DMS153 (cell line): ENCODE measurements around the gene SPOCK2.

Experiments used
- DNase-seq: peaks from one replicate; lab custom pipeline; 2025; lab: John Stamatoyannopoulos, UW

The SPOCK2 gene

DNA sequence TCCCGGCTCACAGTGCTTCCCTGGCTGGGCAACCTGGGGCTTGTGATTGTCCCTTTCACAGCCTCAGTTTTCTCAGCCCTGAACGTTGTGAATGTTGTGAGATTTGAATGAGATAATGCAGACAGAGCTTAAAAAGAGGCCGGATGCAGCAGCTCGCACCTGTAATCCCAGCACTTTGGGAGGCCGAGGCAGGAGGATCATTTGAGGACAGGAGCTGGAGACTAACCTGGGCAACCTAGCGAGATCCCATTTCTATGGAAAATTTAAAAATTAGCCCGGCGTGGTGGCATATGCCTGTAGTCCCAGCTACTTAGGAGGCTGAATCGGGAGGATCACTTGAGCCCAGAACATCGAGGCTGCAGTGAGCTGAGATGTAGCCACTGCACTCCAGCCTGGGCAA is 56.6 kb downstream of the SPOCK2 start:
- no peak for DNase-seq

DNA sequence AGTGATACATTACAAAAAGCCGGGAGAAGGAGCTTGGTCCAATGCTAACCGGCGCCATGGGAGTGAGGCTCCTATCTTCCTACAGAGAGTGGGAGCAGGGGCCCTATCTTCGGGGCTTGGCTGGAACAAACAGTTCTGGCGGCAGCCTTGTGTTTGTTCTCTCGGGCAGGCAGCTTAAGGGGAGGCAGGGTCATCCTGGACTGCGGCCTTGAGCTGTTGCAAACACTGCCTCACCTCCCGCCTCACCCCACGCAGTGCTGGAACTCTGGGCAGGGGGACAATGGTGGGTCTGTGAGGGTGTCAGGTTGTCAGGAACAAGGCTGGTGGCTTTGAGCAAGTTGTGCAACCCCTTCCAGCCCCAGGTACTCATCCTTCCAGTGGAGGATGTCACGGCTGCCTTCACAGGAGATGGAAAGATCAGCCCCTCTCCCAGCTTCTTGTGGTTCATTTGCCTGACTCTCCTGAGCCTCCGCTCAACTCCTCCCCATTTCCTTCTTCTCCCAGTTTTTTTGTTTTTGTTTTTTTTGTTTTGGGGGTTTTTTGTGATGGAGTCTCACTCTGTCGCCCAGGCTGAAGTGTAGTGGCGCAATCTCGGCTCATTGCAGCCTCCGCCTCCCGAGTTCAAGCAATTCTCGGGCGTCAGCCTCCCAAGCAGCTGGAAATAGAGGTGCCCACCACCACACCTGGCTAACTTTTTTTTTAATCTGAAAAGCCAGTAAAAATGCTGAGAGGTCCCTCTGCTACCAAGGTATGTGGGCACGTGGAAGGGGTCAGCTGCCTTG is 57.4 kb downstream of the SPOCK2 start:
- DNase-seq, result no peak

DNA sequence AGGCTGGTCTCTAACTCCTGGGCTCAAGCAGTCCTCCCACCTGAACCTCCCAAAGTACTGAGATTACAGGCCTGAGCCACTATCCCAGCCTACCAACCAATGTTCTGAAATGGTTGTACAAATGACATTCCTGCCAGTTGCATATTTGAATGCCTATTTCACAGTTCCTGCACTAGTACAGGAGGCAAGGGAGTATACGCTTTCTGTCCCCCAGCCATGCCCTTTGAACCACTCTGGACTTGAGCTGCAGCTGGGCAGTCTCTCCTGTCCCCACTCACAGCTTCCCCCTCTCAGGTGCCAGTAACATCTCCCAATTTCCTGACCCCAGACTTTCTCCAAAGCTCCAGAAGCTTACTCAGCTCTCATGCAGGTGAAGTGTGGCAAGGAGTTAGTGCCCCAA is 58.9 kb downstream of the SPOCK2 start:
- no peak for DNase-seq

DNA sequence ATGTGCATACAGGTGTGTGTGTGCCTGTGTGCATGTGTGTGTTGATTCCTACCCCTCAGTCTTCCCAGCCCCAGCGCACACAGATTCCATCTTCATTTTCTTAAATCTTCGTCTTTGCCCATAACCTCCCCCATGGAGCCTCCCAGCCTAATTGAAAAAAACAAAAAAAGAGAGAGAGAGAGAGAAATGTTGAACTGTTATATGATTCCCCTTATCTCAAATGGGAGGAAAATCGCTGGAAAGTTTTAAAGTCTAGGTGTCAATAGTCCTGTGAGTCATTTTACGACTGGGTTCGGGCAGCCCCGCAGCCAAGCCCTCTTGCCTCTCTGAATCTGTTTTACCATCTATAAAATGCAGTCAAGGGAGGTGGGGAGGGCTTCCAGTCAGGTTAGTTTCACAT is 60.9 kb downstream of the SPOCK2 start:
- no peak for DNase-seq

DNA sequence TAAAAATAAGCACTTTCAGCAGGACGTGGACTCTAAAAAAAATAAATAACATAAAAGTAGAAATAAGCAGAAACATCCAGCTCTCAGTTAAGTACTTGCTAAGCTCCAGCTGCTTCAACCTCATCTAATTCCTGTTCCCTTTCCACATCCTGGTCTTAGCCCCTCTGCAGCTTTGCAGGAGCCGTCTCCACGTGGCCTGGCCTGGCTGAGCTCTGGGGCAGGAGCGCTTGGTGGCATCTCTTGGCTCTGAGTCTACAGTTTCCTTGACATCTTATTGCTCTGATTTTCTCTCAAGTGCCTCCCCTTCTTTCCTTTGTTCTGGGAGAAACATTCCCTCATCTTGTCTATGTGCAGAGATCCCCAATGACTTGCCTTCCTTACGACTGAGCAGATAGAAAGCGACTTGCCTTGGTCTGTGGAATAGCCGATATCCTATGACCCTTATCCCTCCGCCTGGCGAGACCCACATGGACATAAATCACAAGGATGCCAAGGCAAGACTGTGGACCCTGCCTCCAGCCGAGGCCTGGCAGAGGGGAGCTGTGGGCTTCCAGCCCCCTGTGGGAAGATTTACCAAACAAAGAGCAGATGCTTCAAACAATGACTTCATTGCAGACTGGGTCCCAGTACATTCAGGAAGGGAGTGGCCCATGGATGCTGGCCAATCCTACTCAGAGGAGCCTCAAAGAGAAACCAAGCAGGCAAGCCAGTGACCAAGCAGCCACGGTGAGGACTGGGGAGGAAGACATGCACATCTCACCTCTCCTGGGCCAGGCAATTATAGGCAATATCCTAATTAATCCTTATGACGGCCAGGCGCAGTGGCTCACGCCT is 61.9 kb downstream of the SPOCK2 start:
- DNase-seq, result no peak

DNA sequence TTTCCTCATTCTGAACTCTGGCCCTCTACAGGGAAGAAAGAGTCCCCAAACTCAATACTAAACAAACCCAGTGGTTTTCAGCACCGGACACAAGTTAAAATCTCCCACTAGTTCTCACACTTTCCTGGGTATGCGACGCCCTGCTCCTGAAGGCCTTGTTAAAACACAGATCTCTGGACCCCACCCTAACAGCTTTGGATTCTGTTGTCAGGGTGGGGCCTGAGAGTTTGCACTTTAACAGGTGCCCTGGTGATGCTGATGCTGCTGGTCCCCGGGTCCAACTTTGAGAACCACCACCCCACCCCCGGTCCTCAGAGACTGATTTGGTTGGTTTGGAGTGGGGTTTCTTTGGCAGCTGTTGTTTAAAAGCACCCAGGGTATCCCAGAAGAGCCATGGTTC is 62.5 kb downstream of the SPOCK2 start:
- DNase-seq, result no peak

DNA sequence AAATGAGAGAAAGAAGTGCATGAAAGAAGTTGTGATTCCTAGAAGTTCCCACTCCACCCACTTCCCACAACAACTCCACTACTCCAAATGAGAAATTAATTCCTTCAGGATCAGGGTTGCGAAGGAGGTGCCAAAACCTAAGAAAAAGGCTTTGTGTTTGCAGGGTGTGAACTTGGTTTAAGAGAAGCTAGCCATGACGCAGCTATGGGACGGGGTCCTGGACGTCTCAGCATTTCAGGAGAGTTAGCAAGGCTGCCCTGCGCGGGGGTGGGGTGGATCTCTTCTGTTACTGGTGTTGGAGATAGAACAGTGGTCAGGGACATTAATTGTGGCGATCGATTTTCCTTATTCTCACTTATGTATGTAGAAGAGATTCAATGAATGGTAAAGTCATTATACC is 63.0 kb downstream of the SPOCK2 start:
- DNase-seq, result no peak

DNA sequence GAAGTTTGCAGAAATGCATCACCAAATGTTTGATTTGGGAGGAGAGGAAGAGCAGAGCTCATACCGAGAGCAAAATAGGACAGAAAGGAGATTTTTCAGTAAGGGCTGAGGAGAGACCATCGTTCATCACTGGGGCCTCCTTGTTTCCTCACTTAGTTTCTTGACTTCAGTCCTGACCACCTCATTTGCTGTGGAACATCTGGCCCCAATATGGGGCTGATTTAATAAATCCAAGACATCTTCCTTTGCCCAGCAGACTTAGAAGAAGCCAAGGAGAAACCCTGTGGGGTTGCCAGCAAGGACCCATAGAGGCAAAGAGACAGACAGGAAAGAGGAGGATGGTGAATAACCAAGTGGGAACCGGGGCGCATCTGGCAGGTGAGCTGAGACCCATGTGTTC is 63.8 kb downstream of the SPOCK2 start:
- DNase-seq, result no peak

DNA sequence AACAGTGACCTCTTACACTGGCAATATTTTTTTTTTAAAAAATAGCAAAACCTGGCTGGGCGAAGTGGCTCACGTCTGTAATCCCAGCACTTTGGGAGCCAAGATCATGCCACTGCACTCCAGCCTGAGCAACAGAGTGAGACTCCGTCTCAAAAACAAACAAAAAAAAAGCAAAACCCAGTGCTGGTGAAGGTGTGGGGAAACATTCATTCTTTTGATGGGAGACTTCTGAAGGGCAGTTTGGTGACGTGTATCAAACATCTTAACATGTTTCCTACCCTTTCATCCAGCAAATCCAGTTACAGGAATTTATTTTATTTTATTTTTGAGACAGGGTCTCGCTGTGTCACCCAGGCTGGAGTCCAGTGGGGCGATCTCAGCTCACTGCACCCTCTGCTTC is 66.1 kb downstream of the SPOCK2 start:
- DNase-seq, result no peak

DNA sequence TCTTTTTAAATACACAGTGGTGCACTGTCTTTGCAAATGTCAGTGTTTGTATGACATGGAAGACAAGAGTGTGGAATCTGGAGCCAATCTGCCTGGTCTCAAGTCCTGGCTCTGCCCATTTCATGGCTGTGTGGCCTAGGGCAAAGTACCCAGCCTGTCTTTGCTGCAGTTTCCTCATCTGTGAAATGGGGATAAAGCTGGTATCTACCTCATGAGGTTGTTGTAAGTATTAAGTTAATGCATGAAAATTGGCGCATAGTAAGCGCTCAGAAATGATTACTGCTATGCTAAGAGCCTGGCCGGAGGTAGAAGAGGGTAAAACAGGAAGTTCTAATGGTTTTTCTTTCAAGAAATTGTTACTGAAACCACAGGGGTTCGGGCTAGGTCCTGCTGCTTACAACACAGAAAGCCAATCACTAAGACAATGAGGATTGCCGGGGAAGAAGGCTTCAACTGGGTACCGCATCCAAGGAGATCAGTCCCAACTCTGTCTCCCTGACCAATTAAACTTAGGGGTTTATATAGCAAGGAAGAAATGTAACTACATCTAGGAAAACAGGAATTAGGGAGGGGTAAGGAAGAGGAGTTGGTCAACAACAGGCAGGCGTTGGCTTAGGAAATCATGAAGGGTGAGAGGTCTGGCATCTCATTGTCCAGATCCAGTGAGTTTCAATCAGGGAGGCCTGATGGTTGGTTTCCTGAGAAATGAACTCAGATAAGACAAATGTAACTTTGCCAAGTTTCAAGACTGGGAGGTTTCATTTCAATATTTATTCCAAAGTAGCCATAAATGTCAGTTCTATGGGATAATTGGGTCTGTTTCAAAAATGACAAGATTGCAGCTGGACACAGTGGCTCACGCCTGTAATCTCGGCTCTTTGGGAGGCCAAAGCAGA is 67.2 kb downstream of the SPOCK2 start:
- DNase-seq, result no peak

DNA sequence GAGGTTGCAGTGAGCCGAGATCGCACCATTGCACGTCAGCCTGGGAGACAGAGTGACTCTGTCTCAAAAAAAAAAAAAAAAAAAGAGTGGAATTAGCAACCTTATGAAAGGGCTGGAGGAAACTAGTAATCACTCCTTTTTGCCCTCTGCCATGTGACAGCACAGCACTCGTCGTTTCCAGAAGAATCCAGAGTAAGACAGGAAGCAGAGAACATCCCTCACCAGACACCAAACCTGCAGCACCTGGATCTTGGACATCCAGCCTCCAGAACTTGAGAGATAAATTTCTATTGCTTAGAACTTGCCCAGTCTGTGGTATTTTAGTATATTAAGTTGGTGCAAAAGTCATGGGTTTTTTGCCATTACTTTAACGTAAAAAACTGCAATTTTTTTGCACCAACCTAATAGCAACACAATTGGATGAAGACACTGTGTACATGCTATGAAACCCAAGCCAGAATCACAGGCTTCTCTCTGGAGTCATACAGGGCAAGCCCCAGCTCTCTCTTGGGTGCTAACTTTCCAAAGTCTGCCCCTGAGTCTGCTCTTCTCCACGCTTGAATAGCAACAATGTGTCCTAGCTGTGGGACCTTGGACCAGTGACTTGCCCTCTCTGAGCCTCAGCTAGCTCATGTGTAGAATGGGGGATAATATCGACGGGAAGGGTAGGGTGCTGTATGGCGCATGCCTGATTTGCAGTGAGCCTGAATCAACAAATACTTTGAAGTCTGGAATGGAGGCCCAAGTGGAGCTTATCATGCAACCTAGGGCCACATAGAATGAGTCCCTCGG is 69.1 kb downstream of the SPOCK2 start:
- no peak for DNase-seq

DNA sequence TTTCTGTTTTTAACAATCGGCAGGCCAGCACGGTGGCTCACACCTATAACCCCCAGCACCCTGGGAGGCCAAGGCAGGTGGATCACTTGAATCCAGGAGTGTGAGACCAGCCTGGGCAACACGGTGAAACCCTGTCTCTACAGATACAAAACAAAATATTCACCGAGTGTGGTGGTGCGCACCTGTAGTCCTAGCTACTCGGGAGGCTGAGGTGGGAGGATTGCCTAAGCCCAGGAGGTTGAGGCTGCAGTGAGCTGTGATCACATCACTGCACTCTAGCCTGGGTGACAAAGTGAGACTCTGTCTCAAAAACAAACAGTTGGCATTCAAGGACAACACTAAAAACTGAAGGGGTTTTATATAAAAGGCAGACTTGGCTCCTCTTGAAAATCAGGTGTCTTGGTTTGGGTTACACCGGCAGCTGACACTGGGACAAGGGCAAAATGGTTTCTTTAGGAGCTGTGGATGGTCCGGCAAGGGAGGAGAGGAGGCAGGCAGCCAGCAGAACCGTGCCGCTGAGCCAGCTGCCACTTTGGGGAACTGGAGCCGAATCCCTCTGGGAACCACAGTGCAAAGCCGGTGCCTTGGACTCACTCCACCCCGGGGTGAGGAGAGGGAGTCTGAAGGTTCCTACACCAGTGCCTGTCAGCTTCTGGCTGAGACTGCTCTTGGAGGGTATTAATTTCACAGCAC is 71.6 kb downstream of the SPOCK2 start:
- DNase-seq, result no peak

DNA sequence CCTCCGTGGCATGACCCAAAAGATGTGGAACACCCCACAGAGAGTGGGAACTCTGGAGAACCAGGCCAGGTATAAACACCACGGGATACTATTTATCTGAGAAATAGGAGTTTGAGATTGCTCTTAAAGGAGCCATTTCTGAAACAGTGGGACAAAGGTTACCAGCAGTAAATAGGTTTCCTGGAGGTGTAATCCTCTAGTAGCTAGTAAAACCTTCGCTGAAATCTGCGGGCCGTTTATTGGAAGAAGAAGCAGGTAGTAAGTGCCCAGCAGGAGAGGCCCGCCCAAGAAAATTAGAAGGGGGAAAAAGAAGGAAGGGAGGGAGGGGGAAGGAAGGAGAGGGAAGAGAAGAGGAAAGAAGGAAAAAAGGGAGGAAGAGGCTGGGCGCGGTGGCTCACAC is 72.5 kb downstream of the SPOCK2 start:
- no peak for DNase-seq

DNA sequence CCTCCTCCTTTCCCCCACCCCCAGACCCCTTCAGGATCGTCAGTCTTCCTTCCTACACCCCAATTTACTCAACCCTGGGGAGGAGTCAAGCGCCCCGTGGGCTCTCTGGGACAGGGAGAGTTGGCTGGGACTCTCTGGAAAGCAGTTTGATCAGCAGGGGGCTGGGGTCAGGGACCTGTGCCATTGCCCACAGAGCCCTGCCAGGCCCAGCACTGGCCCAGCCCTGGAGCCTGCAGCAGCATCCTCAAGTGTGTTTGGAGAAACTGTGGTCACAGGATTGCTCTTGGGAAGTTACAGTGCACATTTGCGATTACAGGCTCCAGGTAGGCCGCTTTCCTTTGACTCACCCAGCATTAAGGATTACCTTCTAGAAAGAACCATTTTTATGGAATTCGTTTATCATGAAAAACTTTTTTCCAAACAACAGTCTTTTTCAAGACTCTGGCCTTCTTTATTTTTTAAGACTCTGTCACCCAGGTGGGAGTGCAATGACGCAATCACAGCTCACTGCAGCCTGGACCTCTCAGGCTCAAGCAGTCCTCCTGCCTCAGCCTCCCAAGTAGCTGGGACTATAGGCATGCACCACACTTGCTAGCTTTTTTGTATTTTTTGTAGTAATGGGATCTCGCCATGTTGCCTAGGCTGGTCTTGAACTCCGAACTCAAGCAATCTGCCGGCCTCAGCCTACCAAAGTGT is 73.4 kb downstream of the SPOCK2 start:
- no peak for DNase-seq

DNA sequence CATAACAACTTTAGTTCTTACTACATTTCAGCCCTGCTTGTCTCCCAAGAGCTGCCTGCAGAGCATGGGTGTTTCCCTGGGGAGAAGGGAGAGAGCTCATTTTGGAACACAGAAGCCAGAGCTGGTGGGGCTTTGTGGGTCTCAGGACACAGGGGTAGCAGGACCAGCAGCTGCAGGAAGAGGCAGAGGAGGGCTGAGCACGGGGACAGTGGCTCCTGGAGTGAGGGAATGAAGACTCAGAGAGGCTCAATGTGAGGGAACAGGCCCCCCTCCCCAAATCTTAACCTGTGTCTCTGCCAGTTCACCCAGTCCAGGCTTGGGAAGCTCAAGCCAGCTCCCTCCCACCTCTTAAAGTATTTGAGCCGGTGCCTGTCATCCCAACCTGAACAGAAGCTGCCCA is 74.2 kb downstream of the SPOCK2 start:
- DNase-seq, result no peak

DNA sequence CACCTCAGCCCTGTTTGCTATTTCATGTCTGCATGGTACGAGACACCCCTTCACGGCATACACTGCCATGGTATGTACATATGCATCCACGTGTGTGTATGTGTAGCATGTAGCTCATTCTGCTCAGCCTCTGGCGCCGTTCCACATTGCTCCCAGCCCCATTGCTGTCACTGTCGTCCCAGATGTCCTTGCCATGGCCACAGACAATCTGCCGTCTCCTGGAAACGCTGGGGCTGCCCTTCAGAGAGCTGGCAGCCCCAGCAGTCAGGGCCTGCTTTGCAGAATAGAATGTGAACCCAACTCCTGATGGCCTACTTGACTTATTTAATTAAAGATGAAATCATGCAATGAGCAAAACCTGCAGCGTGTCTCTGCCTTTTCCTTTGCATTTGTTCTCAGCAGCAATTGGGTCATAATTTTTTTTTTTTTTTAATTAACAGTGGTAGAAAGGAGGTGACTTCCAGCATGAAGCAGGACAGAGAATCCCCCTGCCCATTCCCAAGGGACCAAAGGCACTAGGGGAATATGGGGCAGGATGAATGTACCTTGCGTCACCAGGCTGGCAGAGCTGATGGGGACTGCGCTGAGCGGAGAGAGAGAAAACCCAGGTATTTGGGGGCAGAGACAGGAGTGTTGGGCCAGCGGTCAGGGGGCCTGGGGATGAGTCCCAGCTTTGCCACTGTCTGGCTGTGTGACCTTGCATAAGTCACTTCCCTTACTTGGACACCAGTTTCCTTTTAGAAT is 75.0 kb downstream of the SPOCK2 start:
- no peak for DNase-seq

DNA sequence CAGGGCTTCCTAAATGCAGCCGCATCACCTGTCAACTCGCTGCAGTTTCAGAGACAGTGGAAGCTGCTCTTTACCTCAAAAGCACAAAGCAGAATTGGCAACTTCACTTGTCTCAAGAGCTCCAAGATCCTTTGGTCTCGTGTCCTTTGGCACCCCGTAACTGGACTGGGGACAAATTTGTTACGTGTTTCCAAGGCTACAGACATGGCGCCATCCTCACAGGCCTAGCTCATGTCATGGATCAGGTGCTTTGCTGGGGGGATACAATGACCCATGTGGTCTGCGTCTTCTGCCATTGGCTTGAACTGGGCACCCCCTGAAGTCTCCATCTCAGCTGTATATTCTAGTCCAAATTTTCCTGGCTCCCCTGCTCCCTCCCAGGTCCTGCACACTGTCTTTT is 75.6 kb downstream of the SPOCK2 start:
- DNase-seq, result no peak

DNA sequence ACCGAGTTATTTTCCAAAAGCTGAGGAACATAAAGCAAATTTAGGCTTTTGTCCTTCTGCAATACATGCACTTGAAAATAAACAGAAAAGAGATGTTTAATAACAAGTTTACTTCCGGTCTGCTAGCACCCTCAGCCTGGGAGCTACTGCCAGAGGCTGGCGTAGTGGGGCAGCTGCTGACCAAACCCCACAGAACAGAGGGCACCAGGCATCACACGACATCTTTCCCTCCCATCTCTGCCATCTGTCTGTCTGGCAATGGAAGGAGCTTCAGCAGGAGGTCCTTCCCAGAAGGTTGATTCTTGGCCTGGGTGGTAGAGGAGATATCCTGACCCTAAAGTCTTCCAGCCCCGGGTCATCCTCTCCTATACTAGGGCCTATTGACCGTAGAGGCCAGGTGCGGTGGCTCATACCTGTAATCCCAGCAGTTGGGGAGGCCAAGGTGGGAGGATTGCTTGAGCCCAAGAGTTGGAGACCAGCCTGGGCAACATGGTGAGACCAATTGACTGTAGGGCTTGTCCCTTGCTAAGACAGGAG is 76.3 kb downstream of the SPOCK2 start:
- no peak for DNase-seq

DNA sequence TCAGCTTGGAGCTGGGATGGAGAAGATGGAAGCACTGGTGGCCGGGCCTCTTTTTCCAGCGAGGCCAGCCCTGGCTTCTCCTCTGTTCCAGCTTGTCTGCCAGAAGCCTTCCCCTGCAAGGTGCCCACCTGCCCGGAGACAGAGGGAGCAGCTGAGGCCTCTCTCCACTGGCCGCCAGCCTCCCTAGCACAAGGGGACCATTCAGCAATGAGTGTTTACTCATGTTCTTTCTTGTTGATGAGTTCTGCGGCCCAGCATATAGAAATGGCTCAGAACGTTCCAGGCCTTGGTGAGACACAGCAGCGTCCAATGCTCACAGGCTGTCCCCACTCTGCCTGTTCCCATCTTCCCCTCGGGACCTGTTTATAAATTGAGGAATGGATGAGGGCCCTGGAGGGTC is 76.9 kb downstream of the SPOCK2 start:
- DNase-seq, result no peak
